NCI-H345 treated with DMSO at 0.1 percent for 48 hours (cell line): Measurements from ENCODE around the gene S100A16.
"Not testable (repeated sequence)": the region's sequence is repeated elsewhere in the genome, so short reads cannot be mapped to it uniquely, and the experiment has no call there.

Experiments
- DNase-seq: peaks from one replicate; lab custom pipeline; 2025; ENCODE audit not compliant: unreplicated experiment; lab: John Stamatoyannopoulos, UW

Gene S100A16

DNA sequence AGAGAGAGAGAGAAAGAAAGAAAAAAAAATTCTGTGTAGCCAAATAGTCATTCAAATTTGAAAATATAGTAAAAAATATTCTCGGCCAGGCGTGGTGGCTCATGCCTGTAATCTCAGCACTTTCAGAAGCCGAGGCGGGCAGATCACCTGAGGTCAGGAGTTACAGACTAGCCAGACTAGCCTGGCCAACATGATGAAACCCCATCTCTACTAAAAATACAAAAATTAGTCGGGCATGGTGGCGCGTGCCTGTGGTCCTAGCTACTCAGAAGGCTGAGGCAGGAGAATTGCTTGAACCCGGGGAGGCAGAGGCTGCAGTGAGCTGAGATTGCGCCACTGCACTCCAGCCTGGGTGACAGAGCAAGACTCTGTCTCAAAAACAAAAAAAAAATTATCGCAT is 24.9 kb downstream of the S100A16 start:
- not testable (repeated sequence) for DNase-seq

DNA sequence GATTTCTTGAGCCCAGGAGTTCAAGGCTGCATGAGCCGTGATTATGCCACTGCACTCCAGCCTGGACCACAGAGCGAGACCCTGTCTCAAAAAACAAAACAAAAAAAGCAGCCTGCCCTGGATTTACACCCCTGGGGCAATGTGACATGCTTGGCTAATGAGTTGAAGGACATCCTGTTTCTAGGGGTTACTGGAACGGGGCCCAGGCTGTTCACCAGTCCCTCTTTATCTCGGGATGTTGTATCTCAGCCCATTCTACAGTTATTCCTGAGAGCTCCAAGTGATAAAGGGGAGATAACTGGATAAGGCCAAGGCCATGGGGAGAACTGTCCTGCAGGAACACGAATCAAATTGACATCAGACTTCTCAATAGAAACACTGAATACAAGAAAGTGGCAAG is 25.6 kb downstream of the S100A16 start:
- DNase-seq, result no peak

DNA sequence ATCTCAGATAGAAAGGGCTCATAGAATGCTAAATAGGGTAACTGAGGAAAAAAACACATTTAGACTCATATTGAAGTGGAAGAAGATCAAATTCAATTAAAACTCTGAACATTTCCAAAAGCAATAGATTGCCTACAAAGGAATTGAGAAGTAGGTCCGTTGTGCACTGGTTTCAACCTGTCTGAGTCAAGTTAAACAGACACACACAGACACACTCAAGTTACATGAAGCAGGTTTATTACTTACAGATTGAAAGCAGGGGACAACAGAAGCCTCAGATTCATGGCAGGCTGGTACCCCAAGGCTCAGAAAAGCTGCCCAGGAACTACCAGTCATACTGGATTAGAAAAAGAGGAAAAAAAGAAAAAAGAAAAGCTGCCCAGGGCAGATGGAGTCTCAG is 26.6 kb downstream of the S100A16 start:
- no peak for DNase-seq

DNA sequence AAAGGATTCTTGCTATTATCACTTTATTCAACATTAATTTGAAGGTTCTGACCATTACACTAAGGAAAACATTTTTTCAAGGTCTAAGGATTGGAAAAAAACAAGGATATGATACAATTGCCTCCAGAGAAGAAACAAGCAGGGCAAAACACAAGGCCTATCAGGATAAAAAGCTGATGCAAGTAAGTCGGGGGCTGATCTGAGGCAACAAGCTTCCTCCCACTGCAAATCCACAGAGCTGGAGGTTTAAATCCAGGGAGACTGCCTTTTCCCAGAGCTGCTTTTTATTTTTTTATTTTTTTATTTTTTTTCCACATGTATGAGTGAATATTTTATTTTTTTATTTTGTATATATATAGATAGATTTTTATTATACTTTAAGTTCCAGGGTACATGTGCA is 27.9 kb downstream of the S100A16 start:
- DNase-seq, result no peak

DNA sequence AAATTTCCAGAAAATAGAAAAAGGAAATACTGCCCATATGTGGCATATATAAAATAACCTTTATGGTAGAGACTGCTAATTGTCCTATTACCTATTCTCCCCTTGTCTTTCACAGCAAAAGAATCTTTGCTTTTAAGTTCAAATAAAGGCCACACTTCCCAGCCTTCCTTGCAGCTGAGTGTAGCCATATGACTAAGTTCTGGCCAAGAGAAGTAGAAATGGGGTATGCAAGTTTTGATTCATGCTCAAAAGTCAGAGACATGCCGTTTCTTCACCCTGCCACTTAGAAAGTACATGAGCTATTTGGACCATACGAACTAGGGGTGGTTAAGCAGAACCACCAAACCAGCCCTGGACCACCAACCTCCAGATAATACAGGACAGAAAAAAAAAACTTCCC is 29.0 kb downstream of the S100A16 start:
- DNase-seq, result no peak

DNA sequence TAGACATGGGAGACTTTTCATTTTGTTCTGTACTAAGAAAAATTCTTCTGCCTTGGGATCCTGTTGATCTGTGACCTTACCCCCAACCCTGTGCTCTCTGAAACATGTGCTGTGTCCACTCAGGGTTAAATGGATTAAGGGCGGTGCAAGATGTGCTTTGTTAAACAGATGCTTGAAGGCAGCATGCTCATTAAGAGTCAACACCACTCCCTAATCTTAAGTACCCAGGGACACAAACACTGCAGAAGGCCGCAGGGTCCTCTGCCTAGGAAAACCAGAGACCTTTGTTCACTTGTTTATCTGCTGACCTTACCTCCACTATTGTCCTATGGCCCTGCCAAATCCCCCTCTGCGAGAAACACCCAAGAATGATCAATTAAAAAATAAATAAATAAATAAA is 29.4 kb downstream of the S100A16 start:
- DNase-seq, result not testable (repeated sequence)

DNA sequence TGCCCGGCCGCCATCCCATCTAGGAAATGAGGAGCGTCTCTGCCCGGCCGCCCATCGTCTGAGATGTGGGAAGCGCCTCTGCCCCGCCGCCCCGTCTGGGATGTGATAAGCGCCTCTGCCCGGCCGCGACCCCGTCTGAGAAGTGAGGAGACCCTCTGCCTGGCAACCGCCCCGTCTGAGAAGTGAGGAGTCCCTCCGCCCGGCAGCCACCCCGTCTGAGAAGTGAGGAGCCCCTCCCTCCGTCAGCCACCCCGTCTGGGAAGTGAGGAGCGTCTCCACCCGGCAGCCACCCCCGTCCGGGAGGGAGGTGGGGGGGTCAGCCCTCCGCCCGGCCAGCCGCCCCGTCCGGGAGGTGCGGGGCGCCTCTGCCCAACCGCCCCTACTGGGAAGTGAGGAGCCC is 30.1 kb downstream of the S100A16 start:
- not testable (repeated sequence) for DNase-seq

DNA sequence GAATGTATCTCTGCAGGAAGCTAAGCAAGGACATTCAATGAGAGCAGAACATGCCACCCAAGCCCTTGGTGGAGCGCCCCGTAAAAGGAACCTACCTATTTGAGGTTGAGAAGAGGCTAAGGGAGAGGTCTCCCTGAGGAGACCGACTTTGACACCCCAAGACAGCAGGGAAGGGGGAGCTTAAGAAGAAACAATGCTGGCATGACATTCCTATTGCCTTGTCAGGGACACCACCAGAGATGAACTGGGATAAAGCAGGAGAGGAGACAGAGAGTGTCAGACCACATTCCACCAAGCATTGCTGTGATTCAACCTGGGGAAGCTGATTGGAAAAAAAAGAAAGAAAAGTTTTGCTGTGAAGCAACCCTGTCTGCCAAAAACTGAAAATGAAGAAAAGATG is 34.0 kb downstream of the S100A16 start:
- no peak for DNase-seq

DNA sequence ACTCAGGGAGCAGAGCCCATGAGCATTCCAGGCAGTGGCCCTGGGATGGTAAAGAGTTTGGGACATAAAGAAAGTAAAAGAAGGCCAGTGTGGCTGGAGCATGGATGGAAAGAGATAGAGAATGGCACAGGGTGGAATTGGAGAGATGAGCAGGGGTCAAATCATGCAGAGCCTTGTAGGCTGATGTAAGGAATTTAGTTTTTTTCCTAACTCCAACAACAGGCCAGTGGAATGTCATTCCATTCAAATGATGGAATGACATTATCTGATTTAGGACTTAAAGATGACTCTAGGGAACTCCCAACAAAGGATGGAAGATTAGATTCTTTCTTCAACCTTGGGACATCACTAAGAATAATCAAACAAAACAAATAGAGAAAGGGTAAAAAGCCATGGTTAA is 34.4 kb downstream of the S100A16 start:
- DNase-seq, result no peak

DNA sequence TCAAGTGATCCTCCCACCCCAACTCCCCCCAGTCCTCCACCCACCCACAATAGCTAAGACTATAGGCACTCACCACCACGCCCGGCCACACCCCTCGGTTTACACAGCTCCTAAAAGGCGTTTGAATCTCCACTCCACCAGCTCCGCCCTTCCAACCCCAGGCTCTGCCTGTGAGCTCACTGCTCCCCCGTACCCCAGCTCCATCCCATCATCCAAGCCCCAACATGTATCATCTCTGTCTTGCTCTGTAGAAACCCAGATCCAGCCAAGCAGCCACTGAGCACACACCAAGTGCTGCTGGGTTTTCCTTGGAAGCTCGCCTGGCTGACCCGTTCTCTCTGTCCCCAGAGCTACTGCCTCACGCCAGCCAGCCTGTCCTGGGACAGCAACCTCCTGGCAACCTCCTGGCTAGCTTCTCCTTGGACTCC is 35.3 kb downstream of the S100A16 start:
- DNase-seq, result no peak

DNA sequence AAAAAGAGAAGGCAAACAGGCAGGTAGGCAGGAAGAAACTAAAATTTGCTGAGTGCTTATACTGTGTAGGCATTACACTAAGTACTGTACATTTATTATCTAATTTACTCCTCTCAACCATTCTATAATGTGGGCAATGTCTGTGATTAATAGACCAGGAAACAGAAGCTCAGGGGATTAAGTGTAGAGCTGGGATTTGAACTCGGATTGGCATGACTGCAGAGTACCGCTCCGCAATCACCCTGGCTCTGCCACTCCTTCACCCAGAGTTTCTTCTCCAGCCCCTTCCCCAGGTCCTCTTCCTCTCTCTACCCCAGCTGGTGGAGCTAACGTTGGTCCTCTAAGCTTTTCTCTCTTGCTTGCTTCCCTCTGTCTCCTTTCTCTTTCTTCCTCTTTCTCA is 35.8 kb downstream of the S100A16 start:
- no peak for DNase-seq

DNA sequence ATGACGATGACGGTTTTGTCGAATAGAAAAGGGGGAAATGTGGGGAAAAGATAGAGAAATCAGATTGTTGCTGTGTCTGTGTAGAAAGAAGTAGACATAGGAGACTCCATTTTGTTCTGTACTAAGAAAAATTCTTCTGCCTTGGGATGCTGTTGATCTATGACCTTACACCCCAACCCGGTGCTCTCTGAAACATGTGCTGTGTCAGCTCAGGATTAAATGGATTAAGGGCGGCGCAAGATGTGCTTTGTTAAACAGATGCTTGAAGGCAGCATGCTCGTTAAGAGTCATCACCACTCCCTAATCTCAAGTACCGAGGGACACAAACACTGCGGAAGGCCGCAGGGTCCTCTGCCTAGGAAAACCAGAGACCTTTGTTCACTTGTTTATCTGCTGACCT is 37.4 kb downstream of the S100A16 start:
- not testable (repeated sequence) for DNase-seq

DNA sequence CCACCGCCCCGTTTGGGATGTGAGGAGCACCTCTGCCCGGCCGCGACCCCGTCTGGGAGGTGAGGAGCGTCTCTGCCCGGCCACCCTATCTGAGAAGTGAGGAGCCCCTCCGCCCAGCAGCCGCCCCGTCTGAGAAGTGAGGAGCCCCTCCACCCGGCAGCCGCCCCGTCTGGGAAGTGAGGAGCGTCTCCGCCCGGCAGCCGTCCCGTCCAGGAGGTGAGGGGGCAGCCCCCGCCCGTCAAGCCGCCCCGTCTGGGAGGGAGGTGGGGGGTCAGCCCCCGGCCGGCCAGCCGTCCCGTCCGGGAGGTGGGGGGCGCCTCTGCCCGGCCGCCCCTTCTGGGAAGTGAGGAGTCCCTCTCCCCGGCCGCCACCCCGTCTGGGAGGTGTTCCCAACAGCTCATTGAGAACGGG is 37.9 kb downstream of the S100A16 start:
- DNase-seq, result not testable (repeated sequence)

DNA sequence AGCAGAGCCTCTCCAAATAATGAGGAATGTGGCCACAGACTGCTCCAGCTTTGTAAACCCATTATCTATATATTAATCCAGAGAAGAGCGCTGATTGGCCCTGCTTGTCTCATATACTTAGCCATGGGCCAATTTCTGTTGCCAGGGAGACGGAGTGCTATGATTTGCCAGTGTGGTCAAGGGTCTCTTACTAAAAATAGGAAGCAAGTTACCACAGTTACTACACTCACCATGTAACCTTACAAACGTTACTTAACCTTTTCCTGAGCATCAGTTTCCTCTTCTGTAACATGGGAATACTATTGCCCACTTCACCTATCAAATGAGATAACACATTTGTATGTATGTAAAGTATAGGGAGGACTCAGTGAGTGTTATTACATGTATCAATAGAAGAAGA is 39.6 kb downstream of the S100A16 start:
- DNase-seq, result no peak

DNA sequence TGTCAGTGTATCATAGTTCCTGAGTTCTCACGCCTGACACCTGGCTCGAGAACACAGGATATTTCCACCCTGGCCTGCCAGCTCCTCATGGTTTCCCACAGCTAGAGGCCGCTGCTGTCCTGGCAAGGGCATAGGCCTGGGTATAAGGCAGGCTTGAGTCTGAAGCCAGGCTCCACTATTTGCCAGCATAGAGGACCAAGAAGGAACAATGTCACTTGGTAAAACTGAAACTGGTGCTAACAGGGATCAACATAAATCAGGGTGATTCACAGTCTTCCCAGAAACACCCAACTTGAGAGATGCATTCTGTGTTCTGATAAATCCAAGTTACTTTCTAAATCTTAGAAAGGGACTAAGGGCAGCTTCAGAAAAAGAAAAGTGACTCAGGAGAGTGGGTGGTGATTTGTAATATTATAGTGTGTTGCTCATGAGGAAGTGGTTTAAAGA is 40.3 kb downstream of the S100A16 start:
- DNase-seq, result peak; percentile 13

DNA sequence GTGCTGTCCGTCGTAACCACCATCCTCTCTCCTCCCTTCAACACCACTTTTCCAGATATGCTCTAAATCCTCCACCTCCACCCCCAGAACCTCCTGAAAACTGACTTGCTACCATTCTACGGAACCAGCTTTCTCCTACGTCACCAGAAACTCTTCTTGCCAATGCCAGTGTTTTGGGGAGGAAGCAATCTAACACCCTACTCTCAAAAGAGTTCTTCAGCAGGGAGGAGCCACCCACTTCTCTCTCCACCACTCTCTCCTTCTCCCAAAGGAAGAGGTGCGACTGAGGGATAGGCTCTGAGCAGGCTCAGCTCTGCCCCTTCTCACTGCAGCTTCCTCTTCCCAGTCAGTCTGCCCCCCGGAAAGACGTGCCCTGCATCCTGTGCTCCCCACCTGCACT is 41.2 kb downstream of the S100A16 start:
- DNase-seq, result no peak

DNA sequence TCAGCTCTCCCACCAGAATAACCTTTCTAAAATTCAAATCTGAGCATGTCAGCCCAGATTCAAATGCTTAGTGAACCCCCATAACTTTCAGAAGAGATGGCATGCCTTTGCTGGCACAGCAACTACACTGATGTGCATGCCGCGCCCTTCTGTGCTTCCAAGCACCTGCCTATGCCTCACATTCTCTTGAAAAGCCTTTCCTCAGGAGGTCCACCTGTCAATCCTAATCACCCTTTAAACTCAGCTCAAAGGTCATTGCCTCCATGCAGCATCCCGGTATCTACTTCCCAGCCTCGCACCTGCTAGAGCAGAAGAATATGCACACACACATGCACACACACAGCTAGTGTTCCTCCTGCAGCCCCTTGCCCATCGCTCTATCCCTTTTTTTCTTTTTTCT is 42.1 kb downstream of the S100A16 start:
- no peak for DNase-seq

DNA sequence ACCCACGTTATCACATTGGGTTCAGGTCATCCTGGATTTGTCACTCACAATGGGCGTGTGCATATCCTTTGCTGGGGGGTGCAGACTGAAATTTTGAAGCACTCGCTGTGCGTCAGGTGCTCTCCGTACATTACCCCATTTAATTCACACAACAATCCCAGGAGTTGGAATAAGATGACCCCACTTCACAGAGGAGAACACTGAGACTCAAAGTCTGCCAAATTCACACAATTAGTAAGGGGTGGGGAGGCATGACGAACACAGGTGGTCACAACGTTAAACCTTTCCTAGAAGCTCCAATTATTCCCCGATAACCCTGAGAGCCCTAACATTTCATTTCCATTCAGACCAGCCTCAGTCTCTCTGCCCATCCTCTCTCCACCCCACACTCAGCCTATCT is 43.5 kb downstream of the S100A16 start:
- DNase-seq, result no peak

DNA sequence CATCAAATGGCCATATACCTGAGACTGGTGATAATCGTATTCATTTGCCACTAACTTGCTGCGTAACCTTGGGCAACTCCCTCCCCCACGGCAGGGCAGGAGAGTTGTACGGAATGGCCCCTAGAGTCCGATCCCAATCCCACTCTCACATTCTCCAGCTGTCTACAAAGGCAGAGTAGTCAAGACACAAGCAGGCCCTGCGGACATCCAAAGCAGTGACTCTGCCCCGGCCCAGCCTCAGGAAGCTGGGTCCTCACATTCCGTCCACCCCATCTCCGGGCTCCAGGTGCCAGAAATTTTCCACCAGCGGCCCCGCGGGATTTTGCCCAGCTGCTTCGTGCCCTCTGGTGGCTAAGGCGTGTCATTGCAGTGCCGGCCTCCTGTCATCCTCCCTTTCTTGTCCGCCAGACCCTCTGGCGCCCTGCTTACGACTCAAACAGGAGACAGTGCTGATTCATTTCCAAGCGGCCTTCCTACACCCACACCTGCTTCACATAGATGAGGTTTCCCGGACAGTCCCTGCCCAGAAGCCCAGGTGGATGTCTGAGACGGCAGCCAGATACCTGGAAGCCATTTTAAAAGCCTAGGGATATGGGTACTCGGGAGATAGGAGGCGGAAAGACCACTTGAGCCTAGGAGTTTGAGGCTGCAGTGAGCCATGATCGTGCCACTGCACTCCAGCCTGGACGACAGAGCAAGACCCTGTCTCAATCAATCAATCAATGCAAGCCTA is 44.4 kb downstream of the S100A16 start:
- peak; percentile 98 for DNase-seq

DNA sequence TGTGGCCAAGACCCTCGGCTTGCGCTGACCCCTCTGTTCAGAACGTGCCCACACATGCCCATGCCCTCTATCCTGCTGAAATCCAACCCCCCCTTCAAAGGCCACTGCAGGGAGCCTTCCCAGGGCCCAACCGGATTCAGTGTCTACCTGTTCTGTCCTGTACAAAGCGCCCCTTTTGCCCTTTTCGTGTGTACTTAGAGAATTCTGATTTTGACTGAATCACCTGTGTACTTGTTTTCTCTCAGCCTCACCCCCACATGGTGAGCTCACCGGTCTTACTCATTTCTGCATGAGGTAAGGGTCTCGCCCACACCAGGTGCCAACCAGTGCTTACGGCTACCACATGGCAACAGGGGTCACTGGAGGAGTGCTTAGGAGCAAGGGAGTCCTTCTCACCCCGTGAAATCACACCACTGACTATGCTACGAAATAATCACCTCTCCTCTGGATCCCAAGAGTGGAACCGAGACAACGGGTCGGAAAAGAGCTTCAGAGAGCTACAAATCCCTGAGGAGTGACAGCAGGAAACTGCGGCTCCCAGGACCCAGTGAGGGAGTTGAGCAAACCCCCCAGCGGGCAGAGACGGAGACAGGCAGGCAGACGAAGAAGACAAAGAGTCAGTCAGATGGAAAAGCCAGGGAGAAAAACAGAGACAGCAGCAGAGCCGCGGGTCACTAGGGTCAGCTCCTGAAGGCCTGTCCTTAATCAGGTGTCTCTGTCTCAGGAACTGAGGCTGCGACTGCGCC is 45.1 kb downstream of the S100A16 start:
- DNase-seq, result no peak

DNA sequence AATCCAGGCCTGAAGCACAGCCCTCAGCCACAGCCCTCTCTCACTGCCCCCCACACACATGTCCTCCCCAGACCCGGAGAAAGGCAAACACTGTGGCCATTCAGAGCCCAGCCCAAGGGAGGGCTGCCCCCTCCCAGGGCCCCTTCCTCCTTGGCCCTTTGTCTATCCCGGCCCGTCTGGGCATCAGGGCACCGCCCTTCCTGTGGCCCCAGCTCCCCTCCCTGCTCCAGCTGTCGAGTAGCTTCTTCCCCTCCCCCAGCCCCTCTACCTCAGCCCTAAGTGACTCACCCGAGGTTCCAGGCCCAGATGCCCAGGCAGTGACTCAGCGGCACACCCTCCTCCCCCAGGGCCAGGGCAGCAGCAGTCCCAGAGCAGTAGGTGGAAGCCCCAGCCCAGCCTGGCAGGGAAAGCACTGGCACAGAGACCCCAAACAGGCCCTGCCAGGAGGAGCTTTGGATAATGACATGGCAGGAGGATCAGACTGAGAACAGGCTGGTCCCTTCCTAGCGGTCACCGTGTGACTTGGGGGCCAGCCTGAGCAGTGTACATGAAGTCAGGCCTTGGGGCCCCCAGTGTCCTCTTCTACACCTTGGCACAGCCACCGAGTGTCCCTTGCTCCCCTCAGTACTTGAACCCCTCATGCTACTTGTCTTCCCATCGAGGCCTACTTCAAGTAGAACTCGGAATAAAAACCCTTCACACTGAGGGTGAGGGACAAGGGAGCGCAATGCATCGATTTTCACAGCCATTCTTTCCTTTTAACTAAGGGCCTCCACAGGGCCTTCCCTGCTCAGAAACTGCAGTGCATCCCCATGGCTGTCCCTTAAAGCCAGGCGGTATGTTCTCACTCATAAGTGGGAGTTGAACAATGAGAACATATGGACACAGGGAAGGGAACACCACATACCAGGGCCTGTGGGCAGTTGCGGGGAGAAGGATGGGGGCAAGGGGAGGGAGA is 46.2 kb downstream of the S100A16 start:
- DNase-seq, result peak; percentile 74
